ENCODE results near the gene TRIM36.

TRIM36 gene

DNA sequence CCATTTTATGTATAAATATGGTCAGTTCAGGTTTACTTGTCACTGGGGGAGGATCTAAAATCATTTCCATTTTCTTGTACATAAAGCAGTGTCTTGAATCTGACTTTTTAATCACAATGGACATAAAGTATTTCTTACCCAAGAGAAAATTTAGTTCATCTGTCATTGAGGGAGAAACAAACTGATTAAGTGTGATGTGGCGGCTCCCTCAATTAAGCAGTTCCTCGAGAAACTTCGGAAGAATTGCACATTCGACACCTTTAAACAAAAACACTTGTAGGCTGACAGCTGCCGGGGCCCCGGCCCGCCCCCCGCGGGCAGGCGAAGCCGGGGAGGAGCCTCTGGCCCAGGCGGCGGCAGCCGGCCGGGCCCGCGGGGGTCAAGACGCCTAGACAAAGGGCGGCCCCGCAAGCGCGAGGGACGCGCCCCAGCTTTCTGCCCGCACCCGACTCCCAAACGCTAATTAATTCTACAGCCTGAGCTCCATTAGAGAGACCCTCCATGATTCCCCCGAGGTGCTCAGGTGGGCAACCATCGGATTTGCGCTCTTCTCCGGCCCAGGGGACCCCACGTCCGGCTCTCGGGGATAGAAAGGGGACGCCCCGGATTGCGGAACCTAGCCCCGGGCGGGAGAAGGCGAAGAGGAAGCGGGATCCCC is 750 bp downstream of the TRIM36 start:
- Histone ChIP-seq H3K27me3 (ENCODE audit: control insufficient read depth, insufficient read depth, low read length) (peaks cover 8% of the 10 kb centered on the region; the same call in 1 of the 2 replicates), H3K36me3 (ENCODE audit: control insufficient read depth, insufficient read depth, low read length) (peaks cover 7% of the 10 kb centered on the region; the same call in 1 of the 2 replicates), H3K4me3 (ENCODE audit: low read length) (peak overlapping the region; percentile 94; the same call in 1 of the 2 replicates), H3K9me3 (ENCODE audit: control insufficient read depth, insufficient read depth, low read length) (peaks cover 4% of the 10 kb centered on the region; the same call in 1 of the 2 replicates), H3K27ac (ENCODE audit: low read length) (no peak overlapping the region), H3K4me1 (ENCODE audit: control insufficient read depth, insufficient read depth, low read length) (no peaks in the 10 kb centered on the region)
- WGBS (ENCODE audit: insufficient coverage, insufficient read length): no CpG with 5 or more reads among the region's 41 CpGs
- DNase-seq (ENCODE audit: low read depth, low spot score): no peak

DNA sequence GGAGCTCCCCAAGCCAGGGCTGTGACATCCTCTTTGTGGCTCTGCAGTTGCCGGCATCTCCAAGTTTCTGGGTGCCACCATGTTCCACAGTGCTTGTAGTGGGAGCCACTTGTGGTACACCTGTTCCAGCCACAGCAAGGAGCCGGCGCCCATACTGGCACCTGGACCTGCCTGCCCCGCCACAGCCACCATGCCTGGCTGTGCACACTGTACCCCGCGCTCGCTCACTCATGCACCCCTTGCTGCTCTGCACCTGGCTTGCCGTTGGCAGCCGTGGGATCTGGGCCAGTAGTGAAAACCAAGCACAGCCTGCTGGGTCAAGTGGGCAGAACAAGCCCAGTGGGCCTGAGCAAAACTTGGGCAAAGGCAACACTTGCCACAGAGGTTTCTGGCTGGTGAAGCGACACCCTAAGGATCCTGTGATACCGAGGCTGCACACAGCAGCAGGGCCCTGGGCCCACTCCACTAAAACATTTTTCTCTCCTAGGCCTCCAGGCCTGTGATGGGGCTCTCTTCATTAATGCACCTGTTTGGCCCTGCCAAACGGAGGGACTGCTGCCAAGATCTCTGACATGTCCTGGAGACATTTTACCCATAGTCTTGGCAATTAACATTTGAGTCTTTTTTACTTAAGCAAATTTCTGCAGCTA is 2.8 kb downstream of the TRIM36 start:
- Histone ChIP-seq H3K27ac (ENCODE audit: low read length) (no peak overlapping the region), H3K9me3 (ENCODE audit: control insufficient read depth, insufficient read depth, low read length) (peaks cover 4% of the 10 kb centered on the region; the same call in 1 of the 2 replicates), H3K27me3 (ENCODE audit: control insufficient read depth, insufficient read depth, low read length) (peaks cover 7% of the 10 kb centered on the region; the same call in 1 of the 2 replicates), H3K4me1 (ENCODE audit: control insufficient read depth, insufficient read depth, low read length) (no peaks in the 10 kb centered on the region), H3K36me3 (ENCODE audit: control insufficient read depth, insufficient read depth, low read length) (peaks cover 7% of the 10 kb centered on the region; the same call in 1 of the 2 replicates), H3K4me3 (ENCODE audit: low read length) (no peak overlapping the region)
- no CpG with 5 or more reads among the region's 12 CpGs for WGBS (ENCODE audit: insufficient coverage, insufficient read length)
- no peak for DNase-seq (ENCODE audit: low read depth, low spot score)

DNA sequence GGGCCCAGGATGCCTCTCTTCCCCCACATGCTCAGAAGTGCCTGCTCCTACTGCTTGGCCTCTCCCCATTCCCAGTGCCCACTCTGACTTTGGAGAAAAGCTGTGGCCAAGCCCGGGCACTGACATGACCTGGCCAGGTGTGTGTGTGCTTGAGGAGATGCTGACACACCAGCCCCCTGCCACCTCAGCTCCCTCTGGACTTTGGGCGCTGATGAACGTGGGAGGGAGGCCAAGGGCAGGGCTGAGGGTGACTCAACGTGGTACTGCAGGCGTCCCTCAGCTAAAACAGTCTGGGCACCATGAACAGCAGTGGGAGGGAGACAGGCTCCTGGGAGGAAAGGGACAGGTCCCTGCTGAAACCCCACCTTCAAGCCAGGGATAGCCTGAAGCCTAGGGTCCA is 3.9 kb downstream of the TRIM36 start:
- no peak overlapping the region for H3K4me3 ChIP-seq (ENCODE audit: low read length)
- peaks cover 4% of the 10 kb centered on the region; the same call in 1 of the 2 replicates for H3K9me3 ChIP-seq (ENCODE audit: control insufficient read depth, insufficient read depth, low read length)
- H3K27me3 ChIP-seq (ENCODE audit: control insufficient read depth, insufficient read depth, low read length): peaks cover 2% of the 10 kb centered on the region; the same call in 1 of the 2 replicates
- H3K27ac ChIP-seq (ENCODE audit: low read length): no peak overlapping the region
- no CpG with 5 or more reads among the region's 5 CpGs for WGBS (ENCODE audit: insufficient coverage, insufficient read length)
- no peak for DNase-seq (ENCODE audit: low read depth, low spot score)
- H3K36me3 ChIP-seq (ENCODE audit: control insufficient read depth, insufficient read depth, low read length): peaks cover 7% of the 10 kb centered on the region; the same call in 1 of the 2 replicates
- no peaks in the 10 kb centered on the region for H3K4me1 ChIP-seq (ENCODE audit: control insufficient read depth, insufficient read depth, low read length)

- no peaks in the 10 kb centered on the region for H3K4me1 ChIP-seq (ENCODE audit: control insufficient read depth, insufficient read depth, low read length)
- no peak for DNase-seq (ENCODE audit: low read depth, low spot score)
- H3K9me3 ChIP-seq (ENCODE audit: control insufficient read depth, insufficient read depth, low read length): peaks cover 2% of the 10 kb centered on the region; the same call in 1 of the 2 replicates
These were observed 8.7 kb downstream of the TRIM36 start for GRCh38 chr5:115160975-115161475.

GRCh38 chr5:115151208-115151805 is 18.4 kb downstream of the TRIM36 start:
- Histone ChIP-seq H3K27me3 (ENCODE audit: control insufficient read depth, insufficient read depth, low read length) (no peaks in the 10 kb centered on the region), H3K4me3 (ENCODE audit: low read length) (no peak overlapping the region), H3K9me3 (ENCODE audit: control insufficient read depth, insufficient read depth, low read length) (no peaks in the 10 kb centered on the region), H3K27ac (ENCODE audit: low read length) (no peak overlapping the region), H3K36me3 (ENCODE audit: control insufficient read depth, insufficient read depth, low read length) (no peaks in the 10 kb centered on the region), H3K4me1 (ENCODE audit: control insufficient read depth, insufficient read depth, low read length) (0 out of 2 replicates have a peak, but pooled peaks cover 2% of the 10 kb centered on the region)
- no CpG with 5 or more reads among the region's 6 CpGs for WGBS (ENCODE audit: insufficient coverage, insufficient read length)
- DNase-seq (ENCODE audit: low read depth, low spot score): no peak

More at GRCh38 chr5:115160975-115161475, 8.7 kb downstream of the TRIM36 start:
- Histone ChIP-seq H3K4me3 (ENCODE audit: low read length) (no peak overlapping the region), H3K36me3 (ENCODE audit: control insufficient read depth, insufficient read depth, low read length) (peaks cover 5% of the 10 kb centered on the region; the same call in 1 of the 2 replicates), H3K27me3 (ENCODE audit: control insufficient read depth, insufficient read depth, low read length) (no peaks in the 10 kb centered on the region), H3K27ac (ENCODE audit: low read length) (no peak overlapping the region)
- no CpG with 5 or more reads among the region's 3 CpGs for whole genome bisulfite sequencing (ENCODE audit: insufficient coverage, insufficient read length)

DNA sequence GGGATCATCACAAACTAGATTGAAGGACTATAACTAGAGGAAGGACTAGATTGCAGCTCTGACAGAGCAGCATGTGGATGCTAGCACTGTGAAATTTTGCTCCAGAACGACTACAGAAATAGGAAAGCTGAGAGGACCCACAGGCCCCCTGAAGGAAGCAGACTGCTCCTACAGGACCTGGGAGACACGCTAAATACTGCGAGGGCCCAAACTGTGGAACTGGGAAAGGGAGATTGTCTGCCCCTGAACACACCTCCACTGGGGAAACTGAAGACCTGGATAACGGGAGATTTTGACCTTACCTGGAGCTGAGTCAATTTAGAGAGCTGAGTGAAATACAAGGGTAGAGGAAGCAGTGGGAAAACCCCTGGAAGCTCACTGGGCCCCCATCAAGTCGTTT is 19.2 kb downstream of the TRIM36 start:
- Histone ChIP-seq H3K27me3 (ENCODE audit: control insufficient read depth, insufficient read depth, low read length) (no peaks in the 10 kb centered on the region), H3K27ac (ENCODE audit: low read length) (no peak overlapping the region), H3K36me3 (ENCODE audit: control insufficient read depth, insufficient read depth, low read length) (no peaks in the 10 kb centered on the region), H3K4me1 (ENCODE audit: control insufficient read depth, insufficient read depth, low read length) (0 out of 2 replicates have a peak, but pooled peaks cover 2% of the 10 kb centered on the region), H3K4me3 (ENCODE audit: low read length) (no peak overlapping the region), H3K9me3 (ENCODE audit: control insufficient read depth, insufficient read depth, low read length) (no peaks in the 10 kb centered on the region)
- no CpG with 5 or more reads among the region's 5 CpGs for WGBS (ENCODE audit: insufficient coverage, insufficient read length)
- DNase-seq (ENCODE audit: low read depth, low spot score): no peak

DNA sequence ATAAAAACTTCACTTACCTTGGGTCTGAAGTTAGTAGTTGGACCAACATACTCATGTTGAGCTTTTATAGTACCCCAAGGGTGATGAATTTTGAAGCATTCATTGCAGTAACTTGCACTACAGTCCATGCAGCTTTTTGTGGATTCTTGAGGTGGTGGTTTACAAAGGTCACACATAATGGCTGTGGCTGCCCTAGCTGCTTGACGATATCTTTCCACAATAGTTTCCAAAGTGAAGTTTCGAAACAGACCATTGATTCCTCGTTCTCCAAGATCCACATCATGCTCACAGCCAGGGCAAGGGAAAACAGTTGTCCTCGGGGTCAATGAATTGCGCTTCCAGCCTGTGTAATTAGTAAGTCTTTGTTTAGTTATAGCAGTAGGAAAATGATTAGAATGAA is 22.7 kb downstream of the TRIM36 start:
- no peak for DNase-seq (ENCODE audit: low read depth, low spot score)
- Histone ChIP-seq H3K4me3 (ENCODE audit: low read length) (no peak overlapping the region), H3K36me3 (ENCODE audit: control insufficient read depth, insufficient read depth, low read length) (no peaks in the 10 kb centered on the region), H3K27ac (ENCODE audit: low read length) (no peak overlapping the region), H3K27me3 (ENCODE audit: control insufficient read depth, insufficient read depth, low read length) (no peaks in the 10 kb centered on the region), H3K9me3 (ENCODE audit: control insufficient read depth, insufficient read depth, low read length) (no peaks in the 10 kb centered on the region), H3K4me1 (ENCODE audit: control insufficient read depth, insufficient read depth, low read length) (0 out of 2 replicates have a peak, but pooled peaks cover 2% of the 10 kb centered on the region)
- WGBS (ENCODE audit: insufficient coverage, insufficient read length): no CpG with 5 or more reads among the region's 5 CpGs

- WGBS (ENCODE audit: insufficient coverage, insufficient read length): no CpG with 5 or more reads among the region's 2 CpGs
- no peak overlapping the region for H3K4me3 ChIP-seq (ENCODE audit: low read length)
- no peak overlapping the region for H3K27ac ChIP-seq (ENCODE audit: low read length)
These were observed 33.4 kb downstream of the TRIM36 start for GRCh38 chr5:115136294-115136693.

GRCh38 chr5:115132465-115132864 is 37.2 kb downstream of the TRIM36 start:
- DNase-seq (ENCODE audit: low read depth, low spot score): no peak
- no CpG with 5 or more reads among the region's 2 CpGs for WGBS (ENCODE audit: insufficient coverage, insufficient read length)
- H3K4me3 ChIP-seq (ENCODE audit: low read length): no peak overlapping the region
- no peak overlapping the region for H3K27ac ChIP-seq (ENCODE audit: low read length)
- H3K4me1 ChIP-seq (ENCODE audit: control insufficient read depth, insufficient read depth, low read length): no peaks in the 10 kb centered on the region
- no peaks in the 10 kb centered on the region for H3K36me3 ChIP-seq (ENCODE audit: control insufficient read depth, insufficient read depth, low read length)
- no peaks in the 10 kb centered on the region; the same call in 1 of the 2 replicates for H3K27me3 ChIP-seq (ENCODE audit: control insufficient read depth, insufficient read depth, low read length)
- H3K9me3 ChIP-seq (ENCODE audit: control insufficient read depth, insufficient read depth, low read length): no peaks in the 10 kb centered on the region

More at GRCh38 chr5:115136294-115136693, 33.4 kb downstream of the TRIM36 start:
- no peak for DNase-seq (ENCODE audit: low read depth, low spot score)
- Histone ChIP-seq H3K36me3 (ENCODE audit: control insufficient read depth, insufficient read depth, low read length) (no peaks in the 10 kb centered on the region), H3K4me1 (ENCODE audit: control insufficient read depth, insufficient read depth, low read length) (no peaks in the 10 kb centered on the region), H3K9me3 (ENCODE audit: control insufficient read depth, insufficient read depth, low read length) (no peaks in the 10 kb centered on the region), H3K27me3 (ENCODE audit: control insufficient read depth, insufficient read depth, low read length) (no peaks in the 10 kb centered on the region; the same call in 1 of the 2 replicates)

GRCh38 chr5:115126303-115126702 is 43.4 kb downstream of the TRIM36 start:
- H3K4me1 ChIP-seq (ENCODE audit: control insufficient read depth, insufficient read depth, low read length): no peaks in the 10 kb centered on the region
- no peaks in the 10 kb centered on the region for H3K9me3 ChIP-seq (ENCODE audit: control insufficient read depth, insufficient read depth, low read length)
- no peaks in the 10 kb centered on the region for H3K27me3 ChIP-seq (ENCODE audit: control insufficient read depth, insufficient read depth, low read length)
- no CpG with 5 or more reads among the region's 5 CpGs for WGBS (ENCODE audit: insufficient coverage, insufficient read length)
- H3K36me3 ChIP-seq (ENCODE audit: control insufficient read depth, insufficient read depth, low read length): no peaks in the 10 kb centered on the region
- no peak for DNase-seq (ENCODE audit: low read depth, low spot score)
- H3K27ac ChIP-seq (ENCODE audit: low read length): no peak overlapping the region
- no peak overlapping the region for H3K4me3 ChIP-seq (ENCODE audit: low read length)

Data from iPS DF 6.9 (cell line).